Breast epithelium (tissue), 4 donors: ENCODE data around the gene OR51I2. TPM values are rescaled to one million over a fixed set of nuclear protein-coding genes. Genes with fewer than 3 reads are reported as not detected.

Experiments used
- DNase-seq, 2 donors: peaks; one replicate each; pipeline ENCODE4 v3.0.0-alpha.2; 2019; ENCODE audit warnings: low spot score in 2 of 2
- H3K27ac ChIP-seq, 2 donors: fragments of 200-600 bp; sonication (generic) in 1 of 2; one replicate each; pipeline ENCODE4 v1.5.1; 2016 to 2019; ENCODE audit warnings: mild to moderate bottlenecking in 1 of 2
- H3K27me3 ChIP-seq, 2 donors: fragments of 200-600 bp; sonication (generic) in 1 of 2; one replicate each; pipeline versions ENCODE4 v1.5.1 to v1.6.0; 2017 to 2019; ENCODE audit warnings: control low read depth in 1 of 2, mild to moderate bottlenecking in 1 of 2
- H3K36me3 ChIP-seq: fragments of 200-600 bp; one replicate; pipeline ENCODE4 v1.5.1; 2019
- H3K4me1 ChIP-seq, 2 donors: fragments of 200-600 bp; sonication (generic); one replicate each; pipeline ENCODE4 v1.5.1; 2016 to 2019; ENCODE audit warnings: control low read depth in 1 of 2
- H3K4me3 ChIP-seq, 3 donors: fragments of 200-600 bp; sonication (generic); 1 replicate in 2 of 3; 2 replicates in 1 of 3; pipeline ENCODE4 v1.5.1; 2016 to 2019; ENCODE audit warnings: mild to moderate bottlenecking in 3 of 3, moderate library complexity in 2 of 3
- H3K9me3 ChIP-seq, 2 donors: fragments of 200-600 bp; sonication (generic) in 1 of 2; one replicate each; pipeline ENCODE4 v1.5.1; 2016 to 2019; ENCODE audit warnings: control low read depth in 1 of 2
- POLR2A ChIP-seq: fragments of 450-650 bp; IDR thresholded peaks from one replicate; pipeline ENCODE4 v1.6.1; 2016; ENCODE audit warnings: antibody characterized with exemption, mild to moderate bottlenecking, moderate library complexity
- POLR2AphosphoS5 ChIP-seq, 3 donors: sonication (generic); formaldehyde crosslinking; IDR thresholded peaks; one replicate each; pipeline ENCODE4 v1.6.1; 2017; ENCODE audit warnings: antibody characterized with exemption in 3 of 3
- intact Hi-C: fragments of 100-400 bp; cut with DNase I; formaldehyde crosslinking; loops from one replicate; pipeline ENCODE4 v1.15.1; 2023; ENCODE audit warnings: low total_unique reads
- total RNA-seq, 3 donors: library from RNA; depleted of rRNA; stranded (reverse); fragments of >200 nt; gene quantifications; one replicate each; pipeline ENCODE4 v1.1.0, GENCODE V29; 2016
- TF ChIP-seq, protein P1 (sequence below), 3 donors: fragments of 450-650 bp; IDR thresholded peaks; one replicate each; pipeline ENCODE4 v1.5.1; 2016 to 2017; ENCODE audit warnings: antibody characterized with exemption in 3 of 3, mild to moderate bottlenecking in 3 of 3, moderate library complexity in 3 of 3

Gene OR51I2, protein sequence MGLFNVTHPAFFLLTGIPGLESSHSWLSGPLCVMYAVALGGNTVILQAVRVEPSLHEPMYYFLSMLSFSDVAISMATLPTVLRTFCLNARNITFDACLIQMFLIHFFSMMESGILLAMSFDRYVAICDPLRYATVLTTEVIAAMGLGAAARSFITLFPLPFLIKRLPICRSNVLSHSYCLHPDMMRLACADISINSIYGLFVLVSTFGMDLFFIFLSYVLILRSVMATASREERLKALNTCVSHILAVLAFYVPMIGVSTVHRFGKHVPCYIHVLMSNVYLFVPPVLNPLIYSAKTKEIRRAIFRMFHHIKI
- not detected for total RNA-seq

DNA sequence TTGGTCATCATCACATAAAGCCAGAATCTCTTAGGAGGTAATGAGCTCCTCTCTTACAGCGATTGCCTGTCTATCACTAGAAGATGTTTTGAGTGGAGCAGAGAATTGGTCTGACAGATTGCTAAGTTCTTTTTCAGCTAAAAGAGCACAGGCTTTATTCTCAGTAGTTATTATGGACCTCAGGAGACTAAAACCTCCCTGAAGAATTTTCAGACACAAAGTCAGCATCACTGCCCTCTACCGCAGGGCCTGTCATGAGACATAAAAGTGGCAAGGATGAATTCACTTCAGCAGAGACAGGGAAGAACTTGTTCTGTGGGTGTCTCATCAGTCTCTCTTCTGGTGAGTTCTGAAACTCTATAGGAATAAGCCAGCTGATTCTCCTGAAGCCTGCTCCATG, at the start of gene OR51I2:
TSS of gene OR51I2 (plus strand) at position 301 of the 400 bp plus-strand sequence. CDS start 4,166 bp downstream, outside the sequence.
- Histone ChIP-seq H3K4me1 (no peaks in the 10 kb centered on the region), H3K36me3 (no peaks in the 10 kb centered on the region), H3K27me3 (no peaks in the 10 kb centered on the region), H3K9me3 (no peaks in the 10 kb centered on the region), H3K27ac (no peak within 1 kb of the TSS), H3K4me3 (no peak within 1 kb of the TSS)
- intact Hi-C loops = no loop called here
- TF ChIP-seq POLR2A (no peak), POLR2AphosphoS5 (IDR thresholded peaks at IDR 0.05) (no peak)
- TF ChIP-seq, protein P1, sequence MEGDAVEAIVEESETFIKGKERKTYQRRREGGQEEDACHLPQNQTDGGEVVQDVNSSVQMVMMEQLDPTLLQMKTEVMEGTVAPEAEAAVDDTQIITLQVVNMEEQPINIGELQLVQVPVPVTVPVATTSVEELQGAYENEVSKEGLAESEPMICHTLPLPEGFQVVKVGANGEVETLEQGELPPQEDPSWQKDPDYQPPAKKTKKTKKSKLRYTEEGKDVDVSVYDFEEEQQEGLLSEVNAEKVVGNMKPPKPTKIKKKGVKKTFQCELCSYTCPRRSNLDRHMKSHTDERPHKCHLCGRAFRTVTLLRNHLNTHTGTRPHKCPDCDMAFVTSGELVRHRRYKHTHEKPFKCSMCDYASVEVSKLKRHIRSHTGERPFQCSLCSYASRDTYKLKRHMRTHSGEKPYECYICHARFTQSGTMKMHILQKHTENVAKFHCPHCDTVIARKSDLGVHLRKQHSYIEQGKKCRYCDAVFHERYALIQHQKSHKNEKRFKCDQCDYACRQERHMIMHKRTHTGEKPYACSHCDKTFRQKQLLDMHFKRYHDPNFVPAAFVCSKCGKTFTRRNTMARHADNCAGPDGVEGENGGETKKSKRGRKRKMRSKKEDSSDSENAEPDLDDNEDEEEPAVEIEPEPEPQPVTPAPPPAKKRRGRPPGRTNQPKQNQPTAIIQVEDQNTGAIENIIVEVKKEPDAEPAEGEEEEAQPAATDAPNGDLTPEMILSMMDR (IDR thresholded peaks at IDR 0.05) = no peak
- DNase-seq = no peak

DNA sequence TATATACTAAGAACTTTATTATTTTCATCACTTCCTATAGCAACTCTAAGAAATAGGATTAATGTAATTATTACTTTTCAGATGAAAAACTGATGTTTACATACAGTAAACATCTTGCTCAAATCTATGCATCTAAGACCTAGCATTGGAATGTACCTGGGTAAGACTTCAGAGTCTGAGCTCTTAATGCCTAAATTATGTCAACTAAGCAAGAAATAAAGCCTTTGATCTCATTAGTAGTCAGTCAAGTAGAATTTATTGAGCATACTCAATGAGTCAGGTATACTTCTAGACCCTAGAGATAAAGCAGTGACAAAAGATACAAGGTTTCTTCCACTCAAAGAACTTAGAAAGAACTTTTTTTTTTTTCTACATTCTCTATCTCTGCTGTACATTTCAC, 44.0 kb upstream of the OR51I2 start:
- no peak for TF ChIP-seq POLR2A
- no peak for TF ChIP-seq POLR2AphosphoS5 (IDR thresholded peaks at IDR 0.05)
- TF ChIP-seq, protein P1 (IDR thresholded peaks at IDR 0.05) = no peak

DNA sequence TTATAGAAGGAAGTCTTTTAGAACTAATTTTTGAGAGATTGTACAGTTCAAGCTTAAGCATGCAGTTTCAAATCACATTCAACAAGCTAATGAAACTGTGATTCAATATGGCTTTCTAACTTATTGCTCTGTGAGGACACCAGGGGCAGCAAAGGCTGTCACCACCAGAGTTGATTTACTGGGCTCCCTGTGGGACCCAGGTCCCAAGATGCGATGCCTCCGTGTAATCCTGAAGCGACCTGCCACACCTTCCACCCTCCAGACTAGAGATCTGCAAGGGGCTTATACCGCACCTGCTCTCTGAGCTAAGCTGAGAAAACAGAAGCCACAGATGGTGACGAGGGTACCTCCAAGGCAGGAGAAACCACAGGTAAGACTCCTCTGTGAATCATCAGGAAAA, 28.1 kb upstream of the OR51I2 start:
- DNase-seq = no peak
- no peak overlapping the region for H3K27ac ChIP-seq

More for the DNA sequence above, 44.0 kb upstream of the OR51I2 start:
- no peak overlapping the region for H3K4me3 ChIP-seq
- no peak for DNase-seq
- H3K9me3 ChIP-seq = no peaks in the 10 kb centered on the region
- no peaks in the 10 kb centered on the region for H3K27me3 ChIP-seq
- H3K27ac ChIP-seq = no peak overlapping the region
- no peaks in the 10 kb centered on the region for H3K36me3 ChIP-seq
- H3K4me1 ChIP-seq = no peaks in the 10 kb centered on the region
- intact Hi-C loops = no loop called here

GRCh38 chr11:5421811-5422210, 27.3 kb upstream of the OR51I2 start, which contains the start of gene OR51Q1:
Gene OR51Q1, plus strand, starts transcription at chr11:5422111. Its CDS starts 90 bp downstream, at chr11:5422201.
- no peaks in the 10 kb centered on the region for H3K4me1 ChIP-seq
- no peaks in the 10 kb centered on the region for H3K27me3 ChIP-seq
- H3K4me3 ChIP-seq = no peak within 1 kb of the TSS
- no peak within 1 kb of the TSS for H3K27ac ChIP-seq
- intact Hi-C loops = no loop called here
- no peaks in the 10 kb centered on the region for H3K9me3 ChIP-seq
- DNase-seq = no peak
- TF ChIP-seq POLR2A (no peak), POLR2AphosphoS5 (IDR thresholded peaks at IDR 0.05) (no peak)
- TF ChIP-seq, protein P1 (IDR thresholded peaks at IDR 0.05) = no peak
- H3K36me3 ChIP-seq = no peaks in the 10 kb centered on the region

More for the DNA sequence above, 28.1 kb upstream of the OR51I2 start:
- no peaks in the 10 kb centered on the region for H3K9me3 ChIP-seq
- H3K4me1 ChIP-seq = no peaks in the 10 kb centered on the region
- H3K4me3 ChIP-seq = no peak overlapping the region
- no peaks in the 10 kb centered on the region for H3K27me3 ChIP-seq
- H3K36me3 ChIP-seq = no peaks in the 10 kb centered on the region
- TF ChIP-seq POLR2A = no peak
- TF ChIP-seq, protein P1 (IDR thresholded peaks at IDR 0.05) = no peak
- TF ChIP-seq POLR2AphosphoS5 (IDR thresholded peaks at IDR 0.05) = no peak
- intact Hi-C loops = no loop called here

GRCh38 chr11:5423131-5423530, 26.0 kb upstream of the OR51I2 start:
- Histone ChIP-seq H3K9me3 (no peaks in the 10 kb centered on the region), H3K27ac (no peak overlapping the region), H3K27me3 (no peaks in the 10 kb centered on the region), H3K36me3 (no peaks in the 10 kb centered on the region), H3K4me1 (no peaks in the 10 kb centered on the region), H3K4me3 (no peak overlapping the region)
- intact Hi-C loops = no loop called here
- DNase-seq = no peak
- TF ChIP-seq, protein P1 (IDR thresholded peaks at IDR 0.05) = no peak
- TF ChIP-seq POLR2A (no peak), POLR2AphosphoS5 (IDR thresholded peaks at IDR 0.05) (no peak)
